PC-3 (cell line): ENCODE data around the gene C12orf57. TPM values are rescaled to one million over a fixed set of nuclear protein-coding genes. Genes with fewer than 3 reads are reported as not detected.

ENCODE experiments used
- ATAC-seq: fragments of 200-7000 bp; cut with Tn5 transposase; 2 replicates; pipeline ENCODE4 v1.9.1; 2020; ENCODE audit warnings: mild to moderate bottlenecking, moderate library complexity
- BruUV-seq: library from RNA; stranded (reverse); fragments of 400-500 nt; replicated peaks from 2 replicates; lab custom pipeline; 2021; lab: Mats Ljungman, UMichigan
- CTCF ChIA-PET: fragments of 300-600 bp; sonication (Branson Sonifier 250); formaldehyde crosslinking; loops from one replicate; lab custom pipeline; 2022; ENCODE audit warnings: antibody characterized with exemption; lab: Charles Lee
- POLR2A ChIA-PET: fragments of 300-600 bp; sonication (Branson Sonifier 250); formaldehyde crosslinking; loops from one replicate; lab custom pipeline; 2022; ENCODE audit warnings: antibody characterized with exemption; ENCODE audit not compliant: unreplicated experiment; lab: Charles Lee
- DNase-seq: peaks from one replicate; pipeline ENCODE4 v3.0.0-alpha.2; 2015
- H2AFZ ChIP-seq: fragments of 300-600 bp; sonication (generic); 2 replicates; pipeline ENCODE4 v1.6.0; 2016; ENCODE audit warnings: antibody characterized with exemption, low read length
- H3F3A ChIP-seq: fragments of 300-600 bp; sonication (generic); one replicate; pipeline ENCODE4 v1.6.0; 2017; ENCODE audit warnings: antibody characterized with exemption, low read length, control low read depth, mild to moderate bottlenecking; ENCODE audit not compliant: unreplicated experiment
- H3K27ac ChIP-seq: fragments of 300-600 bp; sonication (generic); 2 replicates; pipeline ENCODE4 v1.5.1; 2016; ENCODE audit warnings: mild to moderate bottlenecking, low read length
- H3K27me3 ChIP-seq: fragments of 300-600 bp; sonication (generic); 2 replicates; pipeline ENCODE4 v1.6.1; 2016; ENCODE audit warnings: low read length, mixed read lengths
- H3K36me3 ChIP-seq: fragments of 300-600 bp; sonication (generic); 2 replicates; pipeline ENCODE4 v1.6.1; 2016; ENCODE audit warnings: low read depth, mixed run types, low read length, mixed read lengths
- H3K4me1 ChIP-seq: fragments of 300-600 bp; sonication (generic); 2 replicates; pipeline ENCODE4 v1.5.1; 2016; ENCODE audit warnings: low read length; ENCODE audit not compliant: insufficient read depth
- H3K4me2 ChIP-seq: fragments of 300-600 bp; sonication (generic); 2 replicates; pipeline ENCODE4 v1.6.0; 2016; ENCODE audit warnings: low read length
- H3K4me3 ChIP-seq: fragments of 300-600 bp; sonication (generic); 2 replicates; pipeline ENCODE4 v1.5.1; 2016; ENCODE audit warnings: mild to moderate bottlenecking, low read length, mixed read lengths
- H3K79me2 ChIP-seq: fragments of 300-600 bp; sonication (generic); 2 replicates; pipeline ENCODE4 v1.6.1; 2017; ENCODE audit warnings: low read length, mixed read lengths
- H3K9ac ChIP-seq: fragments of 300-600 bp; sonication (generic); 2 replicates; pipeline ENCODE4 v1.6.0; 2016; ENCODE audit warnings: mild to moderate bottlenecking, low read length
- H3K9me2 ChIP-seq: fragments of 300-600 bp; sonication (generic); replicated peaks from 2 replicates; pipeline ENCODE4 v1.6.1; 2016; ENCODE audit warnings: mixed run types, low read length, mixed read lengths
- H3K9me3 ChIP-seq: fragments of 300-600 bp; sonication (generic); 2 replicates; pipeline ENCODE4 v1.6.1; 2016; ENCODE audit warnings: low read length, mixed read lengths
- H4K20me1 ChIP-seq: fragments of 300-600 bp; sonication (generic); 2 replicates; pipeline ENCODE4 v1.6.1; 2016; ENCODE audit warnings: low read length, mixed read lengths
- EZH2 ChIP-seq: fragments of 300-600 bp; sonication (generic); IDR thresholded peaks from one replicate; pipeline ENCODE4 v1.6.1; 2017; ENCODE audit warnings: antibody characterized with exemption, mild to moderate bottlenecking, low read length; ENCODE audit not compliant: unreplicated experiment
- EZH2phosphoT487 ChIP-seq: fragments of 300-600 bp; sonication (generic); IDR thresholded peaks from 2 replicates; pipeline ENCODE4 v1.6.1; 2018; ENCODE audit warnings: mild to moderate bottlenecking, antibody characterized with exemption, low read length, borderline replicate concordance
- intact Hi-C: fragments of 100-400 bp; cut with micrococcal nuclease; formaldehyde crosslinking; loops from 2 replicates; pipeline ENCODE4 v1.9.0; 2023
- total RNA-seq: library from RNA; depleted of rRNA; stranded (reverse); fragments of >200 nt; gene quantifications from 2 replicates; pipeline ENCODE4 v1.2.3, GENCODE V29; 2014
- TF ChIP-seq, protein P1 (sequence below): fragments of 300-600 bp; sonication (generic); conservative IDR thresholded peaks from 2 replicates; pipeline ENCODE4 v1.5.1; 2017; ENCODE audit warnings: antibody characterized with exemption, low read depth, mild to moderate bottlenecking, low read length

C12orf57 gene
- total RNA-seq, 1 experiment from 2014 or later = 125 TPM

DNA sequence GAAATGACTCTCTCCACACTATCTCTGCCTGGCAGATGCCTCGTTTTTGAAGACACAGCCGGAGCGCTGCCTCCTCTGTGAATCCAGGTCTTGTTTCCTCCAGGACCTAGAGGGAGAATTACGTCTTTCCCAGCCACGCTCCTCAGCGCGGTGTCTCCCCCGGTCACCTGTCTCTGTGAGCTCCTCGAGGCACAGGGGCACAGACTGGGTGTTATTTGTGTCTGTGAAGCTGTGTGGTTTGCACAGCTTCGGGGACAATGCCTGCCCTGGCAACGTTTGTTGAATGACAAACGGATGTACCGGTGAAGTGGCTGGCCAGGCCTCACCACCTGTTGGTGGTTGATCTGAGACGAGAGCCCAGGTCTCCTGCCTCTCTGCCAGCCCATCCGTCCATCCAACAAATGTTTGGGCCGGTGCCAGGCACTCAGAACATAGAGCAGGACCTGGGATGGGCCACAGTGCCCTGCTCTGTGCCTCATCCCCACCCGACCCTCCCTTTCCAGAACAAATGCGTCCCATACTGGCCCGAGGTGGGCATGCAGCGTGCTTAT, 13.4 kb downstream of the C12orf57 start:
- no peak overlapping the region for H2AFZ ChIP-seq
- TF ChIP-seq, protein P1, sequence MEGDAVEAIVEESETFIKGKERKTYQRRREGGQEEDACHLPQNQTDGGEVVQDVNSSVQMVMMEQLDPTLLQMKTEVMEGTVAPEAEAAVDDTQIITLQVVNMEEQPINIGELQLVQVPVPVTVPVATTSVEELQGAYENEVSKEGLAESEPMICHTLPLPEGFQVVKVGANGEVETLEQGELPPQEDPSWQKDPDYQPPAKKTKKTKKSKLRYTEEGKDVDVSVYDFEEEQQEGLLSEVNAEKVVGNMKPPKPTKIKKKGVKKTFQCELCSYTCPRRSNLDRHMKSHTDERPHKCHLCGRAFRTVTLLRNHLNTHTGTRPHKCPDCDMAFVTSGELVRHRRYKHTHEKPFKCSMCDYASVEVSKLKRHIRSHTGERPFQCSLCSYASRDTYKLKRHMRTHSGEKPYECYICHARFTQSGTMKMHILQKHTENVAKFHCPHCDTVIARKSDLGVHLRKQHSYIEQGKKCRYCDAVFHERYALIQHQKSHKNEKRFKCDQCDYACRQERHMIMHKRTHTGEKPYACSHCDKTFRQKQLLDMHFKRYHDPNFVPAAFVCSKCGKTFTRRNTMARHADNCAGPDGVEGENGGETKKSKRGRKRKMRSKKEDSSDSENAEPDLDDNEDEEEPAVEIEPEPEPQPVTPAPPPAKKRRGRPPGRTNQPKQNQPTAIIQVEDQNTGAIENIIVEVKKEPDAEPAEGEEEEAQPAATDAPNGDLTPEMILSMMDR = no peak
- TF ChIP-seq EZH2phosphoT487 = no peak
- TF ChIP-seq EZH2 = no peak
- no TSS peak for BruUV-seq
- H3K4me2 ChIP-seq = no peak overlapping the region
- POLR2A ChIA-PET = no interaction called here
- H3F3A ChIP-seq = no peaks in the 10 kb centered on the region
- H3K79me2 ChIP-seq = no peaks in the 10 kb centered on the region
- no peaks in the 10 kb centered on the region for H3K9me2 ChIP-seq
- H3K27ac ChIP-seq = no peak overlapping the region
- H3K4me3 ChIP-seq = no peak overlapping the region
- no peaks in the 10 kb centered on the region for H3K9me3 ChIP-seq
- CTCF ChIA-PET = no interaction called here
- H4K20me1 ChIP-seq = no peaks in the 10 kb centered on the region
- DNase-seq (no peak), ATAC-seq (no peak)
- H3K27me3 ChIP-seq = no peaks in the 10 kb centered on the region
- H3K9ac ChIP-seq = no peak overlapping the region
- intact Hi-C loops = no loop called here
- H3K4me1 ChIP-seq = peaks cover 11% of the 10 kb centered on the region
- H3K36me3 ChIP-seq = no peaks in the 10 kb centered on the region

DNA sequence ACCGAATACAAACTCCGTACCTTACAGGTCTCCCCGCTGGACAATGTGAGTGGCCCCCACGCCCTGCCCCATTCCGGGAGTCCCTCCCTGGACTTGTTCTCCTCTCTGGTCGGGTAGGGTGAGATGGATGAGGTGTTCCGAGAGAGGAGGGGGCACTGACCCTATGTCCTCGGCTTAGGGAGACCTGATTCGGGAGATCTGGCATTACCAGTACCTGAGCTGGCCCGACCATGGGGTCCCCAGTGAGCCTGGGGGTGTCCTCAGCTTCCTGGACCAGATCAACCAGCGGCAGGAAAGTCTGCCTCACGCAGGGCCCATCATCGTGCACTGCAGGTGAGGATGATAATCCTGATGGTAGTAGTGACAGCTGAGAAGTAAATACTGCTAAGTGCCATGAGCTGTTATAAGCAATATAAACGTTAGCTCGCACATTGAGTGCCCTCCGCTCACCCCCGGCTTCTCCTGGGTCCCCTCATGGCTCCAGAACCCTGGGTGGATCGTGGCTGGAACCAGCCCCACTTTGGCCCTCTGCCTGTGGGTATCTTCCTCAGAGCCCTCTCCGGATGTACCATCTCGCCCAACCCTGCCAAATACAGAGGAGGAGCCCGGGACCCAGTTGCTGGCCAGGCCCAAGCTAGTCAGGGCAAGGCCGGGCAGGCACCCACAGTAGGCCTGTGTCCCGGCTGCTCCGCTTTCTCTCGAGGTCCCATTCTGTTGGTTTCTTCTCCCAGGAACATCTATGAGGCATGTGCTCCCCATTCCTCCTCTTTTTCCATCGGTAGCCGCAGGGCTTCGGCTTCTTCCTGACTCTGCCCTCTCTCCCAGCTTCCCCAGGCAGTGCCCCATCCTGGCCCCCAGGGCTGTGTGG, 14.2 kb downstream of the C12orf57 start:
- TF ChIP-seq EZH2phosphoT487 = no peak
- TF ChIP-seq EZH2 = no peak
- TF ChIP-seq, protein P1 = no peak
- no TSS peak for BruUV-seq
- no peak overlapping the region for H3K27ac ChIP-seq
- DNase-seq (no peak), ATAC-seq (no peak)
- H3K27me3 ChIP-seq = no peaks in the 10 kb centered on the region
- H3K9me2 ChIP-seq = no peaks in the 10 kb centered on the region
- no peak overlapping the region for H2AFZ ChIP-seq
- peaks cover 14% of the 10 kb centered on the region for H3K4me1 ChIP-seq
- no peaks in the 10 kb centered on the region for H4K20me1 ChIP-seq
- no peak overlapping the region for H3K4me3 ChIP-seq
- no peak overlapping the region for H3K4me2 ChIP-seq
- intact Hi-C loops = no loop called here
- ChIA-PET POLR2A (no interaction called here), CTCF (no interaction called here)
- no peaks in the 10 kb centered on the region for H3K9me3 ChIP-seq
- H3K9ac ChIP-seq = no peak overlapping the region
- H3K36me3 ChIP-seq = no peaks in the 10 kb centered on the region
- H3F3A ChIP-seq = no peaks in the 10 kb centered on the region
- H3K79me2 ChIP-seq = no peaks in the 10 kb centered on the region

DNA sequence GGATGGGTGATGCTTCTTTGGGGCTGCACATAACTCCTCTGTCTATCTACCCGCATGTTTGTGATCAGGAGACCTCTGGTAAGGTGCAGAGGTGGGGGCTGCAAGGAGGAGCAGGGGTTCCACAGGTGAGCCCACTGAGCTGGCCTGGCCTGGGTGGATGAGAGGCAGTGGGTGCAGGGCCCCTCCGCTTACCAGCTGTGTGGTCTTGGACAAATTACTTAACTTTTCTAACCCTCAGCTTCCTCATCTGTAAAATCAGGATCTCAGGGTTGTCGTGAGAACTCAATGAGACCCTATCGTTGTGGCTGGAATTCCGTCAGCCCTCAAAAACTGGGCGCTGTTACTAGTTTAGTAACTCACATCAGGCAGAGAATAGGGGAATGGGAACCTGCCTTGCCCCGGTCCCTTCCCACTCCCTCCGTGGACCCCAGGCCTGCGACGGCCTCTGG, 14.8 kb downstream of the C12orf57 start:
- Histone ChIP-seq H3K27me3 (no peaks in the 10 kb centered on the region), H3K9me2 (no peaks in the 10 kb centered on the region), H3K4me3 (no peak overlapping the region), H3K9ac (no peak overlapping the region), H3K36me3 (no peaks in the 10 kb centered on the region), H4K20me1 (no peaks in the 10 kb centered on the region), H3K27ac (no peak overlapping the region), H3F3A (no peaks in the 10 kb centered on the region), H3K79me2 (no peaks in the 10 kb centered on the region), H3K4me1 (peaks cover 14% of the 10 kb centered on the region), H2AFZ (no peak overlapping the region), H3K9me3 (no peaks in the 10 kb centered on the region), H3K4me2 (no peak overlapping the region)
- BruUV-seq = no TSS peak
- DNase-seq (no peak), ATAC-seq (no peak)
- POLR2A ChIA-PET = no interaction called here
- TF ChIP-seq EZH2 (no peak), EZH2phosphoT487 (no peak)
- TF ChIP-seq, protein P1 = no peak
- intact Hi-C loops = no loop called here
- CTCF ChIA-PET = no interaction called here
